ENCODE data around the gene CLIP2.

DNA sequence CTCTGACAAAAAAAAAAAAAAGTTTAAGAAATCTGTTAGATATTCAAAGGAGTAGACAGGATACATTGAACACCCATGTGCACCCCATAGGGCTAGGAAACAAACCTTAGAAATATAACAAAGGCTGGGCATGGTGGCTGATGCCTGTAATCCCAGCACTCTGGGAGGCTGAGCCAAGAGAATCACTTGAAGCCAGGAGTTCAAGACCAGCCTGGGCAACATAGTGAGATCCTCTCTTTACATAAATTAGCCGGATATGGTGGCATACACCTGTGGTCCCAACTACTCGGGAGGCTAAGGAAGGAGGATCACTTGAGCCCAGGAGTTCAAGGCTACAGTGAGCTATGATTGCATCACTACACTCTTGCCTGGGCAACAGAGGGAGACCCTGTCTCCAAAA is 15.3 kb downstream of the CLIP2 start:
- TF ChIP-seq POLR2A (IDR thresholded peaks at IDR 0.05; ENCODE audit: low read depth, low read length), result no peak
- TF ChIP-seq POLR2AphosphoS5 (IDR thresholded peaks at IDR 0.05; ENCODE audit: low read depth, low read length), result no peak

Measured in GM12892 (cell line).